Fibroblast of lung (primary cell): ENCODE measurements around the gene EPS8L2. TPM values are rescaled to one million over a fixed set of nuclear protein-coding genes. Genes with fewer than 3 reads are reported as not detected.
A peak's percentile ranks its signal among the peaks of the same experiment; 100 is the strongest.

ENCODE experiments used
- DNase-seq, 2 donors: peaks; one replicate each; pipeline versions ENCODE4 v3.0.0 to v3.0.0-alpha.2; 2010; ENCODE audit warnings: low read depth in 2 of 2
- H2AFZ ChIP-seq: 2 replicates; pipeline ENCODE4 v1.5.1; 2012; ENCODE audit warnings: low read length, control low read depth, inconsistent platforms
- H3K27ac ChIP-seq: 2 replicates; pipeline ENCODE4 v1.5.1; 2011; ENCODE audit warnings: low read length, control low read depth; ENCODE audit not compliant: insufficient read depth
- H3K27me3 ChIP-seq: 2 replicates; pipeline ENCODE4 v1.5.1; 2011; ENCODE audit warnings: mild to moderate bottlenecking, low read length; ENCODE audit not compliant: control insufficient read depth, insufficient read depth
- H3K36me3 ChIP-seq: 2 replicates; pipeline ENCODE4 v1.5.1; 2011; ENCODE audit warnings: low read length; ENCODE audit not compliant: control insufficient read depth, insufficient read depth
- H3K4me1 ChIP-seq: 2 replicates; pipeline ENCODE4 v1.5.1; 2011; ENCODE audit warnings: low read length; ENCODE audit not compliant: control insufficient read depth, insufficient read depth; ENCODE audit errors: extremely low read depth
- H3K4me2 ChIP-seq: 2 replicates; pipeline ENCODE4 v1.5.1; 2011; ENCODE audit warnings: low read length, control low read depth; ENCODE audit not compliant: insufficient read depth; ENCODE audit errors: extremely low read depth
- H3K4me3 ChIP-seq, 4 experiments: fragments of 200-600 bp in 1 of 4; sonication (generic) in 1 of 4; replicated peaks in 1 of 4; 2 replicates each; pipeline ENCODE4 v1.5.1; 2011 to 2016; ENCODE audit warnings: low read length in 4 of 4, low read depth in 3 of 4, mild to moderate bottlenecking in 3 of 4, control low read depth in 2 of 4, inconsistent platforms in 1 of 4, mixed read lengths in 1 of 4; ENCODE audit not compliant: insufficient read depth in 1 of 4; ENCODE audit errors: control extremely low read depth in 1 of 4
- H3K79me2 ChIP-seq: 2 replicates; pipeline ENCODE4 v1.5.1; 2012; ENCODE audit warnings: mild to moderate bottlenecking, low read length, inconsistent platforms; ENCODE audit not compliant: control insufficient read depth, insufficient read depth
- H3K9ac ChIP-seq: 2 replicates; pipeline ENCODE4 v1.5.1; 2011; ENCODE audit warnings: mild to moderate bottlenecking, low read length, control low read depth; ENCODE audit not compliant: insufficient read depth
- H3K9me3 ChIP-seq: 2 replicates; pipeline ENCODE4 v1.5.1; 2012; ENCODE audit warnings: low read depth, low read length; ENCODE audit not compliant: control insufficient read depth, insufficient read depth
- H4K20me1 ChIP-seq: 2 replicates; pipeline ENCODE4 v1.5.1; 2011; ENCODE audit warnings: low read length; ENCODE audit not compliant: control insufficient read depth, insufficient read depth; ENCODE audit errors: extremely low read depth
- EZH2 ChIP-seq: IDR thresholded peaks from 2 replicates; pipeline ENCODE4 v1.5.1; 2012; ENCODE audit warnings: low read length, control low read depth, mild to moderate bottlenecking; ENCODE audit errors: missing control alignments
- polyA plus RNA-seq, 2 donors: library from polyadenylated mRNA; depleted of rRNA in 1 of 2; stranded (reverse) in 1 of 2; unstranded in 1 of 2; fragments of >200 nt; gene quantifications; 2 replicates each; pipeline ENCODE4 v1.2.1, GENCODE V29; 2011 to 2012; ENCODE audit warnings: missing spikeins in 1 of 2
- total RNA-seq: library from RNA; depleted of rRNA; stranded (reverse); fragments of >200 nt; gene quantifications from 2 replicates; pipeline ENCODE4 v1.2.1, GENCODE V29; 2014
- TF ChIP-seq, protein P1 (sequence below), 2 donors: IDR thresholded peaks in 1 of 2; conservative IDR thresholded peaks in 1 of 2; 1 replicate in 1 of 2; 2 replicates in 1 of 2; pipeline ENCODE4 v1.5.1; 2011 to 2012; ENCODE audit warnings: low read length in 2 of 2, control low read depth in 1 of 2, inconsistent platforms in 1 of 2, low read depth in 1 of 2, mild to moderate bottlenecking in 1 of 2

EPS8L2 gene
- total and polyA plus RNA-seq, 2 donors (not counting 1 experiment from before 2014, with no cell fraction given) = 18.4 to 54.2 TPM

DNA sequence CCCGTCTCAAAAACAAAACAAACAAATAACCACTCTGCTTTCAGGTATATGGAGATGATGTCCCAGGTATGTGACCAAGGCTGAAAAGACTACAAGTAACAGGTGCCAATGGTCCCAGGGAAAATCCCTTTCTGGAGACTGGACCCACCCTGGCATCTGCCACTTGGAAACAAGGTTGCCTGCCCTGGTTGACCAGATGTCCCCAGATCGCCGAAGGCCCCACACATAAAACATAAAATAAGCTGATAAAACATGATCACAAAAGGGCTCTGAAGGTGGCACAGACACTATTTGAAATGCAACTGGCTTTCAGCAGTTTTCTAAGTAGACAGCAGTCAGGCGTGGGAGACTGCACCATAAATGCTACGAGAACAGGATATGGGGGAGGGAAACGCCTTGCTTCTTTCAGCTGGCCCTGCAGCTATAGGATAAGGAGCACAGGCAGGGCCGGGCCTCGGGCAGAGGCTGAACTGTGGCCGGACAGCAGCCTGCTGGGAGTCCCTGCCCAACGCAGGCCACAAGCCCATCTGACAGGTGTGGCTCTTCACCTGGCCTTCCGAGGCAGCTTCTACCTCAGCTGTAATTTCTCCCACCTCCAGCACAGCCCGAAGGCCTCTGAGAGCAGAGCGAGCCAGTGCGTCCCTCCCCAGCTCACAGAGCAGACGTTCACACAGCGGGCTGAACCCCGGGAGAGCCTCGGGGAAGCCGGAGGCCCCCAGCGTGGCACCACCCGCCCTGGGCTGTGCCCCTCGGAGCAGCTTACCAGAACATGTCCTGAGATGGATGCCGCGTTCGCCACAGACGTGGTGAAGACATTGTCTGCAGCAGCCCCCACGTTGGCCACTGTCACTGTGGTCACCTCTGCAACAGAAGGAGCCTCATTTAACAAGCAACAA lies 15.0 kb upstream of the EPS8L2 start:
- TF ChIP-seq EZH2 = no peak
- no peak for DNase-seq
- Histone ChIP-seq H3K4me1 (peaks cover 11% of the 10 kb centered on the region), H3K9ac (no peak overlapping the region), H2AFZ (no peak overlapping the region), H3K4me2 (no peak overlapping the region), H3K9me3 (no peaks in the 10 kb centered on the region), H3K27me3 (no peaks in the 10 kb centered on the region), H4K20me1 (no peaks in the 10 kb centered on the region), H3K79me2 (peaks cover 23% of the 10 kb centered on the region), H3K27ac (no peak overlapping the region), H3K36me3 (peaks cover 15% of the 10 kb centered on the region), H3K4me3 (no peak overlapping the region)

DNA sequence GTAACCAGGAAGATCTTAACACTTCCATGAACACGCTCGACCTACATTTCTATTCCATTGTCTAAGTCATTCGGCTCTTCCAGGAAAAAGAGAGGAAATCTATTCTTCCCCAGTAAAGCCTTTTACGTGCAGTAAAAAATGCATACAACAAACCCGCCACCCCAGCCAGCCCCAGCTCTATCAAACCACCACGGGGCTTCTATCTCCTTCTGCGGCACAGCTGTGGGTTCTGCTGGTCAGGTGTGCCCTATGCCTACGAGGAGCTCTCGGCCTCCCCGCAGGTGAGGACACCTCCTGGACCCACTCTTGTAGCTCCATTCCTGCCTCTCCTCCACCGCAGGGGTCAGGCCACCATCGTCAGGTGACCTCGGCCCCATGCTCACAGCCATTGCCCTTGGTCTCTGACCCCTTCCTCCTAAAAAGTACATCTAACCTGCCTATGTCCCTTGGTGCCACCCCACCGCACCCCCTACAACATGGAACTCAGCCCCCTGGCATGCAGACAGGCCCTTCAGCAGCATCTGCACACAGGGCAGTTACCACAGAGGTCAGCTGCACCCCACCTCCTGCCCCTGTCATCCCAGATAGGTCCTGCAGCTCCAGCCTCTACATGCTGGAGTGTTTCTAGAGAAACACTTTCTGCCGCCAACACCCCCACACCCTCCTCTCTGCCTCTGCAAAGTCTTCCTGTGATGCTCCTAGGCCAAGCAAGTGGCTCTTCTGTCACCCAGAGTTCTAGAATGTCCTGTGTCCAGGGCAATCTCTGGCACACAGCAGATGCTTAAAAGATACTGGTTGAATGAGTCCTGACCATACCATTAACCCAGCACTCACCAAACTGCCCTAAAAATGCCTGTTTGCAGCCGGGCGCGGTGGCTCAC lies 14.1 kb upstream of the EPS8L2 start:
- Histone ChIP-seq H4K20me1 (no peaks in the 10 kb centered on the region), H3K4me1 (peaks cover 11% of the 10 kb centered on the region), H3K79me2 (peaks cover 27% of the 10 kb centered on the region), H3K9me3 (no peaks in the 10 kb centered on the region), H3K4me2 (no peak overlapping the region), H3K4me3 (no peak overlapping the region), H2AFZ (no peak overlapping the region), H3K9ac (no peak overlapping the region), H3K36me3 (peaks cover 10% of the 10 kb centered on the region), H3K27me3 (no peaks in the 10 kb centered on the region), H3K27ac (no peak overlapping the region)
- no peak for DNase-seq
- TF ChIP-seq, protein P1, sequence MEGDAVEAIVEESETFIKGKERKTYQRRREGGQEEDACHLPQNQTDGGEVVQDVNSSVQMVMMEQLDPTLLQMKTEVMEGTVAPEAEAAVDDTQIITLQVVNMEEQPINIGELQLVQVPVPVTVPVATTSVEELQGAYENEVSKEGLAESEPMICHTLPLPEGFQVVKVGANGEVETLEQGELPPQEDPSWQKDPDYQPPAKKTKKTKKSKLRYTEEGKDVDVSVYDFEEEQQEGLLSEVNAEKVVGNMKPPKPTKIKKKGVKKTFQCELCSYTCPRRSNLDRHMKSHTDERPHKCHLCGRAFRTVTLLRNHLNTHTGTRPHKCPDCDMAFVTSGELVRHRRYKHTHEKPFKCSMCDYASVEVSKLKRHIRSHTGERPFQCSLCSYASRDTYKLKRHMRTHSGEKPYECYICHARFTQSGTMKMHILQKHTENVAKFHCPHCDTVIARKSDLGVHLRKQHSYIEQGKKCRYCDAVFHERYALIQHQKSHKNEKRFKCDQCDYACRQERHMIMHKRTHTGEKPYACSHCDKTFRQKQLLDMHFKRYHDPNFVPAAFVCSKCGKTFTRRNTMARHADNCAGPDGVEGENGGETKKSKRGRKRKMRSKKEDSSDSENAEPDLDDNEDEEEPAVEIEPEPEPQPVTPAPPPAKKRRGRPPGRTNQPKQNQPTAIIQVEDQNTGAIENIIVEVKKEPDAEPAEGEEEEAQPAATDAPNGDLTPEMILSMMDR (conservative IDR thresholded peaks at IDR 0.05 in 1 of 2, IDR thresholded peaks at IDR 0.05 in 1 of 2; ENCODE audit: low read depth in 1 of 2, low read length in 2 of 2) = no peak
- TF ChIP-seq EZH2 = no peak

DNA sequence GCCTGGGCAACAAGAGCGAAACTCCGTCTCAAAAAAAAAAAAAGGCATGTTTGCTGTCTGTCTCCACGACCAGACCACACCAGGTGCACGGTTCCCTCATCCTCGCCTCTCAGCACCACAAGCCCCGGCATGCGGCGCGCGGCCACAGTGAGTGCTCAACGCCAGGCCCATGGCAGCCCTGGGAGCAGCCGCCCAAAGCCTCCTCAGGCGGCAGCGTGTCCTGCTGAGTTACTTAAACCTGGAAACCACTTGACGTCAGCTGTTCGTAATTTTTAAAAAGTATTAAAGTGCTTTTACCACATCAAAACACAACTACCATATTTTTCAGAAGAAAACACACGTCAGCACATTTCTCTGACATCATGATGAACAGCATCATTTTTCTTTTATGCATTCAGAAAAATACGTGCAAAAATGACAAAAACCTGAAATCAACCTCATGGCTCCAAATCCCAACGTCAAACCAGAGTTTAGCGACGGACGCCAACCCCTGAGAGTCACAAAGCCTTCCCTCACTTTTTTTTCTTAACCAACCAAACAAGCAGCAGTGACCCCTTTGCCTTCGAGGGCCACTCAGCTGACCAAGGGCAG lies 13.1 kb upstream of the EPS8L2 start:
- peak in 1 of 2 donors; percentile 12 for DNase-seq
- Histone ChIP-seq H3K27me3 (no peaks in the 10 kb centered on the region), H3K9me3 (no peaks in the 10 kb centered on the region), H3K4me3 (peak overlapping the region; percentile 7 to 82 (median 30)), H3K4me2 (peak overlapping the region; percentile 85), H4K20me1 (no peaks in the 10 kb centered on the region), H3K27ac (no peak overlapping the region), H3K9ac (no peak overlapping the region), H3K4me1 (peaks cover 15% of the 10 kb centered on the region), H3K36me3 (peaks cover 9% of the 10 kb centered on the region), H3K79me2 (peaks cover 31% of the 10 kb centered on the region), H2AFZ (no peak overlapping the region)
- no peak for TF ChIP-seq EZH2
- TF ChIP-seq, protein P1 (conservative IDR thresholded peaks at IDR 0.05 in 1 of 2, IDR thresholded peaks at IDR 0.05 in 1 of 2; ENCODE audit: low read depth in 1 of 2, low read length in 2 of 2) = no peak
